KBM-7 (cell line): ENCODE results near the gene ATP6V1E1.
"Not testable (repeated sequence)": the region's sequence is repeated elsewhere in the genome, so short reads cannot be mapped to it uniquely, and the experiment has no call there.

Experiments
- DNase-seq: peaks from one replicate; pipeline ENCODE4 v3.0.0-alpha.2; 2015
- in situ Hi-C: fragments of 300-500 bp; cut with MboI; formaldehyde crosslinking; loops from 2 replicates; pipeline ENCODE4 v1.14.3; 2020; ENCODE audit warnings: low sequenced_read_pairs, low pct_unique_long_range_greater_than_20kb, mixed read lengths

ATP6V1E1 gene

GRCh38 chr22:17589810-17590375 lies 38.7 kb downstream of the ATP6V1E1 start:
- in situ Hi-C loops, result no loop called here
- DNase-seq, result no peak

- no peak for DNase-seq
- in situ Hi-C loops, result no loop called here
Observed at GRCh38 chr22:17588606-17589005, 39.9 kb downstream of the ATP6V1E1 start.

GRCh38 chr22:17587629-17588028 lies 40.9 kb downstream of the ATP6V1E1 start:
- in situ Hi-C loops, result no loop called here
- no peak for DNase-seq

- in situ Hi-C loops, result no loop called here
- DNase-seq, result no peak
Observed at GRCh38 chr22:17586831-17587440, 41.6 kb downstream of the ATP6V1E1 start.

- no peak for DNase-seq
- in situ Hi-C loops, result no loop called here
Observed at GRCh38 chr22:17583151-17583550, 45.4 kb downstream of the ATP6V1E1 start.

- no peak for DNase-seq
- in situ Hi-C loops, result no loop called here
Observed at GRCh38 chr22:17581631-17582030, 46.9 kb downstream of the ATP6V1E1 start.

GRCh38 chr22:17581056-17581455 lies 47.5 kb downstream of the ATP6V1E1 start:
- no peak for DNase-seq
- in situ Hi-C loops, result no loop called here

- in situ Hi-C loops, result no loop called here
- no peak for DNase-seq
Observed at GRCh38 chr22:17580441-17581031, 48.0 kb downstream of the ATP6V1E1 start.

GRCh38 chr22:17579535-17579981 lies 49.0 kb downstream of the ATP6V1E1 start:
- in situ Hi-C loops, result no loop called here
- no peak for DNase-seq

GRCh38 chr22:17578136-17578754 lies 50.3 kb downstream of the ATP6V1E1 start:
- in situ Hi-C loops, result no loop called here
- no peak for DNase-seq

GRCh38 chr22:17576470-17576869 lies 52.1 kb downstream of the ATP6V1E1 start:
- no peak for DNase-seq

GRCh38 chr22:17575681-17576080 lies 52.9 kb downstream of the ATP6V1E1 start:
- in situ Hi-C loops, result no loop called here

More at GRCh38 chr22:17576470-17576869, 52.1 kb downstream of the ATP6V1E1 start:
- in situ Hi-C loops, result no loop called here

GRCh38 chr22:17575151-17575550 lies 53.4 kb downstream of the ATP6V1E1 start:
- DNase-seq, result no peak
- in situ Hi-C loops, result no loop called here

More at GRCh38 chr22:17575681-17576080, 52.9 kb downstream of the ATP6V1E1 start:
- DNase-seq, result no peak

GRCh38 chr22:17570851-17571631 lies 57.5 kb downstream of the ATP6V1E1 start:
- DNase-seq, result no peak
- in situ Hi-C loops, result no loop called here

GRCh38 chr22:17569971-17570511 lies 58.5 kb downstream of the ATP6V1E1 start:
- in situ Hi-C loops, result no loop called here
- no peak for DNase-seq

- in situ Hi-C loops, result no loop called here
- no peak for DNase-seq
Observed at GRCh38 chr22:17566776-17567175, 61.8 kb downstream of the ATP6V1E1 start.

- in situ Hi-C loops, DNase-seq: not testable (repeated sequence)
Observed at GRCh38 chr22:17566016-17566687, 62.4 kb downstream of the ATP6V1E1 start.

GRCh38 chr22:17563936-17564391 lies 64.6 kb downstream of the ATP6V1E1 start:
- no peak for DNase-seq
- in situ Hi-C loops, result no loop called here
